HepG2 (cell line): ENCODE results near the gene DCAF12L2. TPM values are rescaled to one million over a fixed set of nuclear protein-coding genes. Genes with fewer than 3 reads are reported as not detected.

Experiments used
- ATAC-seq: fragments of 200-7000 bp; cut with Tn5 transposase; 3 replicates; pipeline ENCODE4 v1.9.1; 2020; ENCODE audit warnings: mild to moderate bottlenecking, moderate library complexity
- BruUV-seq: library from RNA; stranded (reverse); fragments of 400-500 nt; replicated peaks from 2 replicates; lab custom pipeline; 2021; lab: Mats Ljungman, UMichigan
- CTCF ChIA-PET: fragments of 300-600 bp; formaldehyde crosslinking; extraction: SDS; loops from one replicate; lab custom pipeline; 2021; ENCODE audit warnings: low total read pairs, inconsistent platforms, low intra/inter-chr PET ratio; lab: Yijun Ruan, JAX
- POLR2A ChIA-PET: fragments of 350-600 bp; sonication (Branson Sonifier 250); formaldehyde crosslinking; loops from one replicate; lab custom pipeline; 2020; ENCODE audit warnings: antibody characterized with exemption, inconsistent platforms; lab: Yijun Ruan, JAX
- DNase-seq: peaks from one replicate; pipeline ENCODE4 v3.0.0-alpha.2; 2015; ENCODE audit warnings: low spot score
- FAIRE-seq: peaks from 3 replicates; lab custom pipeline; 2011; peaks lifted over from hg19 to GRCh38; lab: Jason Lieb, UNC
- H2AFZ ChIP-seq: one replicate; pipeline ENCODE4 v1.6.1; 2011; ENCODE audit warnings: low read length, inconsistent platforms
- H3K27ac ChIP-seq: fragments of 300-600 bp; 3 replicates; pipeline ENCODE4 v1.8.0; 2011; ENCODE audit warnings: mixed run types, mild to moderate bottlenecking, mixed read lengths, low read length, inconsistent platforms; ENCODE audit not compliant: insufficient read depth; ENCODE audit errors: extremely low read length
- H3K27me3 ChIP-seq, 2 experiments: fragments of 200-600 bp in 1 of 2; 2 replicates in 1 of 2; 3 replicates in 1 of 2; pipeline versions ENCODE4 v1.6.0 to v1.8.0; 2011; ENCODE audit warnings: low read length in 2 of 2, mild to moderate bottlenecking in 2 of 2, moderate library complexity in 2 of 2, inconsistent platforms in 1 of 2; ENCODE audit not compliant: insufficient read depth in 2 of 2, control insufficient read depth in 1 of 2
- H3K36me3 ChIP-seq, 2 experiments: fragments of 200-600 bp in 1 of 2; replicated peaks in 1 of 2; 2 replicates in 1 of 2; 3 replicates in 1 of 2; pipeline versions ENCODE4 v1.5.1 to v1.8.0; 2011; ENCODE audit warnings: low read length in 2 of 2, inconsistent platforms in 1 of 2; ENCODE audit not compliant: insufficient read depth in 2 of 2, control insufficient read depth in 1 of 2
- H3K4me1 ChIP-seq: 2 replicates; pipeline ENCODE4 v1.5.1; 2012; ENCODE audit warnings: low read length, inconsistent platforms; ENCODE audit not compliant: insufficient read depth
- H3K4me2 ChIP-seq: 2 replicates; pipeline ENCODE4 v1.6.0; 2011; ENCODE audit warnings: low read depth, low read length, inconsistent platforms
- H3K4me3 ChIP-seq, 3 experiments: fragments of 200-600 bp in 1 of 3; sonication (generic), shearing (Covaris generic) in 1 of 3; replicated peaks in 1 of 3; 2 replicates each; pipeline ENCODE4 v1.5.1; 2011 to 2016; ENCODE audit warnings: low read length in 3 of 3, inconsistent platforms in 2 of 3, low read depth in 2 of 3, mild to moderate bottlenecking in 2 of 3, control low read depth in 1 of 3, mixed read lengths in 1 of 3; ENCODE audit not compliant: insufficient read depth in 1 of 3
- H3K79me2 ChIP-seq: one replicate; pipeline ENCODE4 v1.6.1; 2011; ENCODE audit warnings: low read length, inconsistent platforms; ENCODE audit not compliant: insufficient read depth
- H3K9ac ChIP-seq: 2 replicates; pipeline ENCODE4 v1.6.0; 2011; ENCODE audit warnings: mild to moderate bottlenecking, low read depth, low read length, inconsistent platforms; ENCODE audit not compliant: insufficient read depth
- H3K9me3 ChIP-seq: 2 replicates; pipeline ENCODE4 v1.5.1; 2012; ENCODE audit warnings: mild to moderate bottlenecking, low read length
- H4K20me1 ChIP-seq: 2 replicates; pipeline ENCODE4 v1.6.0; 2011; ENCODE audit warnings: inconsistent platforms, mild to moderate bottlenecking, low read length, moderate library complexity; ENCODE audit not compliant: insufficient read depth
- ZNF10 ChIP-seq: sonication (generic); formaldehyde crosslinking; IDR thresholded peaks from 2 replicates; pipeline ENCODE4 v1.4.0; 2020; ENCODE audit warnings: mild to moderate bottlenecking, low read depth, missing genetic modification reagents, borderline replicate concordance
- WGBS: methylation state at CpG from one replicate; pipeline ENCODE4 v1.1.6; 2017; ENCODE audit warnings: low lambda C conversion rate; 5-methylcytosine and 5-hydroxymethylcytosine counted together
- in situ Hi-C: cut with HindIII; loops from 2 replicates; pipeline ENCODE4 v1.10.0; 2017; ENCODE audit warnings: low pct_unique_long_range_greater_than_20kb; ENCODE audit not compliant: extremely low pct_ligation_motif_present
- intact Hi-C: fragments of 100-400 bp; cut with micrococcal nuclease; formaldehyde crosslinking; loops from one replicate; pipeline ENCODE4 v1.10.0; 2022; ENCODE audit not compliant: unreplicated experiment
- polyA plus RNA-seq, 8 experiments: library from polyadenylated mRNA; depleted of rRNA in 3 of 8; stranded (reverse) in 7 of 8; unstranded in 1 of 8; fragments of >200 nt; fragmentation: Illumina TruSeq in 4 of 8; extraction: Trizol in 4 of 8; gene quantifications; 2 replicates each; pipeline versions ENCODE4 v1.2.1 to v1.2.3, GENCODE V29; 2011 to 2016; ENCODE audit warnings: low read depth in 4 of 8, missing spikeins in 1 of 8, mixed read lengths in 1 of 8; ENCODE audit not compliant: insufficient read depth in 1 of 8
- total RNA-seq, 5 experiments: library from RNA; depleted of rRNA; stranded (reverse); fragments of >200 nt; fragmentation: Illumina TruSeq; extraction: Trizol; gene quantifications; 2 replicates each; pipeline ENCODE4 v1.2.3, GENCODE V29; 2016; ENCODE audit warnings: low read depth in 1 of 5
- TF ChIP-seq, protein P1 (sequence below): sonication (generic); formaldehyde crosslinking; IDR thresholded peaks from 2 replicates; pipeline ENCODE4 v1.4.0; 2020; ENCODE audit warnings: mild to moderate bottlenecking, missing genetic modification reagents
- TF ChIP-seq, protein P2 (sequence below): sonication (generic); formaldehyde crosslinking; IDR thresholded peaks from 2 replicates; pipeline ENCODE4 v1.9.0; 2022; ENCODE audit warnings: missing genetic modification reagents, mild to moderate bottlenecking, borderline replicate concordance
- TF ChIP-seq, protein P3 (sequence below): sonication (generic); formaldehyde crosslinking; IDR thresholded peaks from 2 replicates; pipeline ENCODE4 v1.5.1; 2020; ENCODE audit warnings: mild to moderate bottlenecking, missing genetic modification reagents, moderate library complexity

Gene DCAF12L2
- total and polyA plus RNA-seq, 2 of the 13 experiments (the other 11 are each of a cell fraction or from before 2014, with no cell fraction given) = not detected

DNA sequence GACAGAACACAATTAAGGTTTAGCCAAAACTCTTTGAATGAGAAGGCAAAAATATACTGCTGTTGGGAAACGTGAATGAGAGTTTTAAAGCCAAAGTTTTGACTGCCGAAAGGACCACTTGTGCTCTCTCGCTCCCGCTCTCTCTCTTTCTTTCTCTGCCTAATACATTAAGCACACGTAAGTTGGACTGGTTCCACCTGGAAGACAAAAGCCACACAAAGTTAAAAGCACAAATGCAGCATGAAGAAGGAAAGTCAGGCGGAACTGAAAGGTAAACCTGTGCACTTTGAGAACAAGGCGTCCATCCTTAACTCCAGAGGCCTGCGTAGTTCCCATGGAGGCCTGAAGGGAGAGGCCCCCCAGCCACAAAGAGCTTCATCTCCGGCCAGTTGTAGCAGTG, 1.9 kb downstream of the DCAF12L2 start (continued):
- TF ChIP-seq, protein P1, sequence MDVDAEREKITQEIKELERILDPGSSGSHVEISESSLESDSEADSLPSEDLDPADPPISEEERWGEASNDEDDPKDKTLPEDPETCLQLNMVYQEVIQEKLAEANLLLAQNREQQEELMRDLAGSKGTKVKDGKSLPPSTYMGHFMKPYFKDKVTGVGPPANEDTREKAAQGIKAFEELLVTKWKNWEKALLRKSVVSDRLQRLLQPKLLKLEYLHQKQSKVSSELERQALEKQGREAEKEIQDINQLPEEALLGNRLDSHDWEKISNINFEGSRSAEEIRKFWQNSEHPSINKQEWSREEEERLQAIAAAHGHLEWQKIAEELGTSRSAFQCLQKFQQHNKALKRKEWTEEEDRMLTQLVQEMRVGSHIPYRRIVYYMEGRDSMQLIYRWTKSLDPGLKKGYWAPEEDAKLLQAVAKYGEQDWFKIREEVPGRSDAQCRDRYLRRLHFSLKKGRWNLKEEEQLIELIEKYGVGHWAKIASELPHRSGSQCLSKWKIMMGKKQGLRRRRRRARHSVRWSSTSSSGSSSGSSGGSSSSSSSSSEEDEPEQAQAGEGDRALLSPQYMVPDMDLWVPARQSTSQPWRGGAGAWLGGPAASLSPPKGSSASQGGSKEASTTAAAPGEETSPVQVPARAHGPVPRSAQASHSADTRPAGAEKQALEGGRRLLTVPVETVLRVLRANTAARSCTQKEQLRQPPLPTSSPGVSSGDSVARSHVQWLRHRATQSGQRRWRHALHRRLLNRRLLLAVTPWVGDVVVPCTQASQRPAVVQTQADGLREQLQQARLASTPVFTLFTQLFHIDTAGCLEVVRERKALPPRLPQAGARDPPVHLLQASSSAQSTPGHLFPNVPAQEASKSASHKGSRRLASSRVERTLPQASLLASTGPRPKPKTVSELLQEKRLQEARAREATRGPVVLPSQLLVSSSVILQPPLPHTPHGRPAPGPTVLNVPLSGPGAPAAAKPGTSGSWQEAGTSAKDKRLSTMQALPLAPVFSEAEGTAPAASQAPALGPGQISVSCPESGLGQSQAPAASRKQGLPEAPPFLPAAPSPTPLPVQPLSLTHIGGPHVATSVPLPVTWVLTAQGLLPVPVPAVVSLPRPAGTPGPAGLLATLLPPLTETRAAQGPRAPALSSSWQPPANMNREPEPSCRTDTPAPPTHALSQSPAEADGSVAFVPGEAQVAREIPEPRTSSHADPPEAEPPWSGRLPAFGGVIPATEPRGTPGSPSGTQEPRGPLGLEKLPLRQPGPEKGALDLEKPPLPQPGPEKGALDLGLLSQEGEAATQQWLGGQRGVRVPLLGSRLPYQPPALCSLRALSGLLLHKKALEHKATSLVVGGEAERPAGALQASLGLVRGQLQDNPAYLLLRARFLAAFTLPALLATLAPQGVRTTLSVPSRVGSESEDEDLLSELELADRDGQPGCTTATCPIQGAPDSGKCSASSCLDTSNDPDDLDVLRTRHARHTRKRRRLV (CRISPR knock-in tag) = no peak

DNA sequence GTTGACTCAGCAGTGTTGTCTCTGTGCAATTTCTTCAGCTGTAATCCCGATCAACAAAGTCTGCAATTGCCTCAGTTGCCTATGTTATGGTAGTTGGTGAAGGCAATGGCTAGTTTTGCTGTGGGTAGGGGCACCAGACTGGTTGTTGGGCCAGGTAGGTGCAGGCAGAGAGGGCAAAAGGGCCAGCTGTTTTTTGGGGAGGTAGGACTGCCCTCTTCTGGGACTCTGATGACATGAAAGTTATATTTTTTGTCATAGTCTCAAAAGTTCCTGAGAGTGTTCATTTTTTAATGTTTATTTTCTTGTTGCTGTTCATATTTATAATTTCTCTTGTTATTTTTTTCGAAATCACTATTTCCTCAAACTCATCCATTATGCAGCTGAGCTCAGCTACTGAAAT, 25.1 kb downstream of the DCAF12L2 start:
- CTCF ChIA-PET = no interaction called here
- 0% methylated on average over 2 of the region's 2 CpGs for WGBS
- Histone ChIP-seq H4K20me1 (no peaks in the 10 kb centered on the region), H3K9ac (no peak overlapping the region), H2AFZ (no peak overlapping the region), H3K4me3 (no peak overlapping the region), H3K4me1 (no peaks in the 10 kb centered on the region), H3K27me3 (no peaks in the 10 kb centered on the region), H3K4me2 (no peak overlapping the region), H3K36me3 (no peaks in the 10 kb centered on the region), H3K9me3 (peaks cover 30% of the 10 kb centered on the region), H3K27ac (no peak overlapping the region), H3K79me2 (no peaks in the 10 kb centered on the region)
- POLR2A ChIA-PET = no interaction called here
- intact Hi-C loops (no loop called here), in situ Hi-C loops (no loop called here)
- no peak for FAIRE-seq
- no peak for DNase-seq
- TF ChIP-seq, protein P2, sequence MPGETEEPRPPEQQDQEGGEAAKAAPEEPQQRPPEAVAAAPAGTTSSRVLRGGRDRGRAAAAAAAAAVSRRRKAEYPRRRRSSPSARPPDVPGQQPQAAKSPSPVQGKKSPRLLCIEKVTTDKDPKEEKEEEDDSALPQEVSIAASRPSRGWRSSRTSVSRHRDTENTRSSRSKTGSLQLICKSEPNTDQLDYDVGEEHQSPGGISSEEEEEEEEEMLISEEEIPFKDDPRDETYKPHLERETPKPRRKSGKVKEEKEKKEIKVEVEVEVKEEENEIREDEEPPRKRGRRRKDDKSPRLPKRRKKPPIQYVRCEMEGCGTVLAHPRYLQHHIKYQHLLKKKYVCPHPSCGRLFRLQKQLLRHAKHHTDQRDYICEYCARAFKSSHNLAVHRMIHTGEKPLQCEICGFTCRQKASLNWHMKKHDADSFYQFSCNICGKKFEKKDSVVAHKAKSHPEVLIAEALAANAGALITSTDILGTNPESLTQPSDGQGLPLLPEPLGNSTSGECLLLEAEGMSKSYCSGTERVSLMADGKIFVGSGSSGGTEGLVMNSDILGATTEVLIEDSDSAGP (CRISPR knock-in tag) = no peak
- TF ChIP-seq, protein P3, sequence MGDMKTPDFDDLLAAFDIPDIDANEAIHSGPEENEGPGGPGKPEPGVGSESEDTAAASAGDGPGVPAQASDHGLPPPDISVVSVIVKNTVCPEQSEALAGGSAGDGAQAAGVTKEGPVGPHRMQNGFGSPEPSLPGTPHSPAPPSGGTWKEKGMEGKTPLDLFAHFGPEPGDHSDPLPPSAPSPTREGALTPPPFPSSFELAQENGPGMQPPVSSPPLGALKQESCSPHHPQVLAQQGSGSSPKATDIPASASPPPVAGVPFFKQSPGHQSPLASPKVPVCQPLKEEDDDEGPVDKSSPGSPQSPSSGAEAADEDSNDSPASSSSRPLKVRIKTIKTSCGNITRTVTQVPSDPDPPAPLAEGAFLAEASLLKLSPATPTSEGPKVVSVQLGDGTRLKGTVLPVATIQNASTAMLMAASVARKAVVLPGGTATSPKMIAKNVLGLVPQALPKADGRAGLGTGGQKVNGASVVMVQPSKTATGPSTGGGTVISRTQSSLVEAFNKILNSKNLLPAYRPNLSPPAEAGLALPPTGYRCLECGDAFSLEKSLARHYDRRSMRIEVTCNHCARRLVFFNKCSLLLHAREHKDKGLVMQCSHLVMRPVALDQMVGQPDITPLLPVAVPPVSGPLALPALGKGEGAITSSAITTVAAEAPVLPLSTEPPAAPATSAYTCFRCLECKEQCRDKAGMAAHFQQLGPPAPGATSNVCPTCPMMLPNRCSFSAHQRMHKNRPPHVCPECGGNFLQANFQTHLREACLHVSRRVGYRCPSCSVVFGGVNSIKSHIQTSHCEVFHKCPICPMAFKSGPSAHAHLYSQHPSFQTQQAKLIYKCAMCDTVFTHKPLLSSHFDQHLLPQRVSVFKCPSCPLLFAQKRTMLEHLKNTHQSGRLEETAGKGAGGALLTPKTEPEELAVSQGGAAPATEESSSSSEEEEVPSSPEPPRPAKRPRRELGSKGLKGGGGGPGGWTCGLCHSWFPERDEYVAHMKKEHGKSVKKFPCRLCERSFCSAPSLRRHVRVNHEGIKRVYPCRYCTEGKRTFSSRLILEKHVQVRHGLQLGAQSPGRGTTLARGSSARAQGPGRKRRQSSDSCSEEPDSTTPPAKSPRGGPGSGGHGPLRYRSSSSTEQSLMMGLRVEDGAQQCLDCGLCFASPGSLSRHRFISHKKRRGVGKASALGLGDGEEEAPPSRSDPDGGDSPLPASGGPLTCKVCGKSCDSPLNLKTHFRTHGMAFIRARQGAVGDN (CRISPR knock-in tag) = no peak
- TF ChIP-seq ZNF10 (CRISPR knock-in tag) = no peak
- ATAC-seq = no peak
- no TSS peak for BruUV-seq
